HFFc6 (cell line): ENCODE results near the gene PLCD4. TPM values are rescaled to one million over a fixed set of nuclear protein-coding genes. Genes with fewer than 3 reads are reported as not detected.
A peak's percentile ranks its signal among the peaks of the same experiment; 100 is the strongest.

Source experiments
- DNase-seq: peaks from one replicate; pipeline ENCODE4 v3.0.0-alpha.2; 2018
- H3K27ac Mint-ChIP-seq: 2 replicates; pipeline ENCODE4 v1.8.0; 2020; ENCODE audit warnings: mild to moderate bottlenecking, mixed read lengths
- H3K27me3 Mint-ChIP-seq: 2 replicates; pipeline ENCODE4 v1.8.0; 2021; ENCODE audit warnings: mild to moderate bottlenecking, moderate library complexity, mixed read lengths; ENCODE audit not compliant: insufficient read depth
- H3K36me3 Mint-ChIP-seq: 2 replicates; pipeline ENCODE4 v1.8.0; 2021; ENCODE audit warnings: low read depth, mixed read lengths
- H3K4me1 Mint-ChIP-seq: 2 replicates; pipeline ENCODE4 v1.8.0; 2020; ENCODE audit warnings: low read depth, mixed read lengths
- H3K4me3 Mint-ChIP-seq: 2 replicates; pipeline ENCODE4 v1.8.0; 2020; ENCODE audit warnings: mild to moderate bottlenecking, moderate library complexity, mixed read lengths
- H3K9me3 Mint-ChIP-seq: 2 replicates; pipeline ENCODE4 v1.8.0; 2020; ENCODE audit warnings: mild to moderate bottlenecking, mixed read lengths
- total RNA-seq, 6 experiments: library from RNA; stranded (reverse); fragmentation: NEBNext Ultra II Directional; extraction: Animal tissue kit (Norgen Biotek cat#: 25700); gene quantifications; 2 replicates in 1 of 6; 3 replicates in 5 of 6; pipeline ENCODE4 v1.2.3, GENCODE V29; 2021
- TF ChIP-seq, protein P1 (sequence below): fragments of 200-600 bp; sonication (generic); IDR thresholded peaks from 2 replicates; pipeline ENCODE4 v1.5.0; 2021; ENCODE audit warnings: antibody characterized with exemption, mild to moderate bottlenecking

Gene PLCD4
- total RNA-seq, 6 experiments from 2014 or later, result 0.61 to 1.3 (median 0.83) TPM

DNA sequence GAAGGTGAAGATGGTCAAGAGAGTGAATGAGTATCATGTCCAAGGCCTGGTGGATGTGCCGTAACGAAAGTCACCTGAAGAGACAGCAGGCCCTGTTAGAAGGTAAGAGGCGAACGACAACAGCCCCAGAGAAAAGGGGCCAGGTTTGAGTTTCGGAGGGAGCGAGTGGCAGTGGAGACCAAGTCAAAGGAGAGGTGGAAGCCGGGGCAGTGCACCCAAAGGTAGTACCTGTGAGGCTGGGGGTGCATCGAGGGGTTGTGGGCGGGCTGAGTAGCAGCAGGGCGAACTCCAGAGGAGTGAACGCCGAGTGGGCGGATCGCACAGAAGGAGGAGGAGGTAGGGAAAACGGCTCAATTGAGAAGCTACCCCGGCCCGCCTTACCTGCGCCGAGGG is 39.9 kb upstream of the PLCD4 start:
- peak; percentile 3 for DNase-seq
- Mint-ChIP-seq H3K4me1 (peaks cover 46% of the 10 kb centered on the region), H3K9me3 (no peaks in the 10 kb centered on the region), H3K27ac (peak overlapping the region; percentile 97), H3K36me3 (peaks cover 18% of the 10 kb centered on the region), H3K4me3 (peak overlapping the region; percentile 96), H3K27me3 (peaks cover 5% of the 10 kb centered on the region)
- TF ChIP-seq, protein P1, sequence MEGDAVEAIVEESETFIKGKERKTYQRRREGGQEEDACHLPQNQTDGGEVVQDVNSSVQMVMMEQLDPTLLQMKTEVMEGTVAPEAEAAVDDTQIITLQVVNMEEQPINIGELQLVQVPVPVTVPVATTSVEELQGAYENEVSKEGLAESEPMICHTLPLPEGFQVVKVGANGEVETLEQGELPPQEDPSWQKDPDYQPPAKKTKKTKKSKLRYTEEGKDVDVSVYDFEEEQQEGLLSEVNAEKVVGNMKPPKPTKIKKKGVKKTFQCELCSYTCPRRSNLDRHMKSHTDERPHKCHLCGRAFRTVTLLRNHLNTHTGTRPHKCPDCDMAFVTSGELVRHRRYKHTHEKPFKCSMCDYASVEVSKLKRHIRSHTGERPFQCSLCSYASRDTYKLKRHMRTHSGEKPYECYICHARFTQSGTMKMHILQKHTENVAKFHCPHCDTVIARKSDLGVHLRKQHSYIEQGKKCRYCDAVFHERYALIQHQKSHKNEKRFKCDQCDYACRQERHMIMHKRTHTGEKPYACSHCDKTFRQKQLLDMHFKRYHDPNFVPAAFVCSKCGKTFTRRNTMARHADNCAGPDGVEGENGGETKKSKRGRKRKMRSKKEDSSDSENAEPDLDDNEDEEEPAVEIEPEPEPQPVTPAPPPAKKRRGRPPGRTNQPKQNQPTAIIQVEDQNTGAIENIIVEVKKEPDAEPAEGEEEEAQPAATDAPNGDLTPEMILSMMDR, result no peak

DNA sequence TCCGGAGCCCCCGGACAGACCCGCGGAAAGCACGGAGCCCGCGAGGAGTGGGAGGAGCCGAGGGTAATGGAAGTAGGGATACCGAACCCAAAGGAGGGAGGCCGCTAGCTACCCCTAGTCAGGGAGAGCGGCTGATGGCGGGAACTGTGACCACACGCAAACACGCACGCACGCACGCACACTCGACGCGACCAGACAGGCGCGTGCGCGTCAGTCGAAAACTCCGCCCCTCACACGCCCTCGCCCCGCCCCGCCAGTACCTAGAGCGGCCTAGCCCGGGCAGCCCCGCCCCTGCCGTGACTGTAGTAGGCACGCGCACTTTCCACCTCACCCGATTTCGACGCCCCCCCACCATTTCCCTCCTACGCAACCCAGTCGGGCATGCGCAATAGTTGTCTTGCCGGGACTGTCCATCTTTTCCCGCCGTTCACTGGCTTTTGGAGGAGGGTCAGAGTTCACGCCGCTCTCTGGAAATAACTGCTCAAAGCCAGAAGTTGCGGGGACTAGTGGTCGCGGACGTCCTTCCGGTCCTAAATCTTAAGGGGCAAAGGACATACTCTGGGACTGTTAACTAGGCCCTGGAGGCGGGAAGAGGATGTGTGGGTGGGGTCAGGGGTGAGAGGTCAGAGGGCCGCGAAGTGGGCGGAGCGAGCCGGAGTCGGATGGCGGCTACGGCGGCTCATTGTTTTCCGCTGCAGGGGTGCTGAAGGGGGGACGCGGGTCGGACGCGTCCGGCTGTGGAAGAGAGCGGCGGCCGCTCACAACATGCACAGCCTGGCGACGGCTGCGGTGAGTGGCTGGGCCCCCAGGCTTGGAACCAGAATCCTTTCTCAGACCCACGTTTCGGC is 39.3 kb upstream of the PLCD4 start, which contains the start of the genes CNOT9 and USP37:
Gene CNOT9 (plus strand): TSS at position 650 of the 848 bp plus-strand sequence. CDS start 116 bp downstream, at position 766.
Gene USP37 (minus strand): TSS at position 162 of the 848 bp plus-strand sequence. CDS start 9,698 bp downstream, outside the sequence.
- DNase-seq, result peak; percentile 98
- H3K27ac Mint-ChIP-seq, result peak within 1 kb of the TSS; percentile 97
- H3K4me1 Mint-ChIP-seq, result peaks cover 48% of the 10 kb centered on the region
- TF ChIP-seq, protein P1, result no peak
- H3K27me3 Mint-ChIP-seq, result peaks cover 5% of the 10 kb centered on the region
- H3K36me3 Mint-ChIP-seq, result peaks cover 18% of the 10 kb centered on the region
- no peaks in the 10 kb centered on the region for H3K9me3 Mint-ChIP-seq
- H3K4me3 Mint-ChIP-seq, result peak within 1 kb of the TSS; percentile 96

DNA sequence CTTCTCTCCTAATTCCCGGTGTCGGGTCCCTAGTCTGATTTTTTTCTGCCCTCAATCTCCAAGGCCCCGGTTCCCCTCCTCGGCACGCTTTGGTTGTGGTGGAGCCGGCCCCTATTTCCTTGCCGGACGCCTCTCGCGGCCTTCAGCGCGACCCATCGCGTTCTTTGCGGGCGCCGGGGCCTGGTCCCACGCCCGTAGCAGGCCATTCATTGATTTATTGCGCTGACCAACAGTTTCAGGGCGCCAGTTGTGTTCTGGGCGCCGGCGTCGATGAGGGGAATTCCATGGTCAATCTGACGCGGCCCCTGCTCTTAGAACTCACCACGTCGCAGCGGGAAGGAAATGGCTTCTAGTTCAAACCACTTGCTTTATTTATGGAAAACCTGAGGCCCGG is 38.7 kb upstream of the PLCD4 start:
- Mint-ChIP-seq H3K27ac (peak overlapping the region; percentile 97), H3K9me3 (no peaks in the 10 kb centered on the region), H3K4me3 (peak overlapping the region; percentile 96), H3K4me1 (peaks cover 48% of the 10 kb centered on the region), H3K27me3 (peaks cover 5% of the 10 kb centered on the region), H3K36me3 (peaks cover 18% of the 10 kb centered on the region)
- TF ChIP-seq, protein P1, result no peak
- DNase-seq, result peak; percentile 63

DNA sequence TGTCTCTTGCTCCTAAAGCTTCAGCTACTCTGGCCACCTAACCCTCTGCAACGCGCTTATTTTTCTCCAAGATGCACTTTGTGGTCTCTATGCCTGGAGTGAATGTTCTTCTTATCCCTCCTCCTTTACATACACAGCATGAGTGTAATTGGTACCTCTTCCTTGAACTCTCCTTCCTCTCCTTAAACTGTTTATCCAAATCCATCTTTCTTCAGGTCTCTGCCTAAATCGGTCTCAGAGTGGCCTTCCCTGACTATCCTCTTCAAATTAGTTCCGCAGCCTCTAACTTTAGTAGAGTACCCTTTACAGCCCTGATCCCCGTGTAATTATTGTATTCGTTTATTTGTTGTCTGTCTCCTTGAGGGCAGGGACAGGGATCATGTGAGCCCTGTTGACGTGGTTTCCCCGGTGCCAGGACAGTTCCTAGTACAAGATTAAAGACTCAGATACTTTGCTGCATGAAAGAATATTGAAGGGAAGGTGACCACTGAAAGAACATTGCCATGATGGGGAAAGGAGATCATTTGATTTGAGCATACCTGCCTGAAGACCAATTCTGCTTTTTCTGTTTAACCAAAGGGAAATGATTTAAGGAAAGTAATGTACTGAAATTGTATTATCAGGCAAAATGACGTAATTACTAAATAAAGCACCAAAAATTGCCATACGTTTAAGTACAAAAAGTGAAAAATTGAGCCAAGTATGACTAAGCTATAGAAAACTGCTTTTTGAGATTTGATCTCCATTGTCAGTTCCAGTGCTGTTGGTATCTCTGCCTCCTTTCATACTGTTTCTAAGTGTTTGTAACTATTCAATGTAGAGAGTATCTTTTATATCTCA is 37.8 kb upstream of the PLCD4 start:
- Mint-ChIP-seq H3K4me3 (peak overlapping the region; percentile 96), H3K27ac (peak overlapping the region; percentile 97)
- DNase-seq, result peak; percentile 52

GRCh38 chr2:218570850-218571249 is 36.8 kb upstream of the PLCD4 start:
- DNase-seq, result peak; percentile 64
- Mint-ChIP-seq H3K27me3 (peaks cover 5% of the 10 kb centered on the region), H3K4me1 (peaks cover 47% of the 10 kb centered on the region), H3K9me3 (no peaks in the 10 kb centered on the region), H3K4me3 (peak overlapping the region; percentile 96), H3K27ac (peak overlapping the region; percentile 97), H3K36me3 (peaks cover 22% of the 10 kb centered on the region)
- TF ChIP-seq, protein P1, result no peak

More for the DNA sequence above, 37.8 kb upstream of the PLCD4 start:
- TF ChIP-seq, protein P1, result no peak
- Mint-ChIP-seq H3K9me3 (no peaks in the 10 kb centered on the region), H3K27me3 (peaks cover 5% of the 10 kb centered on the region), H3K4me1 (peaks cover 48% of the 10 kb centered on the region), H3K36me3 (peaks cover 18% of the 10 kb centered on the region)
